ENCODE measurements around the gene LZTR1. TPM values are rescaled to one million over a fixed set of nuclear protein-coding genes. Genes with fewer than 3 reads are reported as not detected.

LZTR1 gene
- total and polyA plus RNA-seq, 2 of the 8 experiments (the other 6 are each of a cell fraction or from before 2014, with no cell fraction given): 22.3 to 31.0 TPM

- Histone ChIP-seq H3K4me2 (ENCODE audit: insufficient read depth in 1 of 2, low read depth in 2 of 2, low read length in 2 of 2) (no peak overlapping the region), H3K4me3 (ENCODE audit: extremely low read depth in 1 of 4, insufficient read depth in 2 of 4, low read depth in 3 of 4, low read length in 4 of 4) (no peak overlapping the region), H3K4me1 (replicated peaks in 1 of 4; ENCODE audit: control insufficient read depth in 3 of 4, insufficient read depth in 4 of 4, low read length in 3 of 4) (no peaks in the 10 kb centered on the region), H3K9me3 (ENCODE audit: insufficient read depth in 2 of 2, low read depth in 1 of 2, low read length in 1 of 2) (no peaks in the 10 kb centered on the region), H2AFZ (ENCODE audit: low read length) (no peak overlapping the region), H3K27me3 (replicated peaks in 1 of 4; ENCODE audit: control insufficient read depth in 3 of 4, extremely low read depth in 1 of 4, insufficient read depth in 3 of 4, low read length in 3 of 4) (no peaks in the 10 kb centered on the region), H4K20me1 (replicated peaks in 1 of 2; ENCODE audit: control insufficient read depth in 1 of 2, insufficient read depth in 2 of 2, low read length in 2 of 2) (peaks cover 2 to 15% of the 10 kb centered on the region in 2 experiments), H4K8ac (ENCODE audit: extremely low read depth, insufficient read depth, low read length) (no peak overlapping the region), H2BK5ac (ENCODE audit: low read depth, low read length) (no peak overlapping the region), H3K18ac (ENCODE audit: extremely low read depth, low read length) (no peak overlapping the region), H3K79me2 (ENCODE audit: control insufficient read depth in 1 of 2, insufficient read depth in 2 of 2, low read length in 2 of 2) (no peaks in the 10 kb centered on the region), H2AK5ac (ENCODE audit: low read depth, low read length) (no peak overlapping the region), H2BK12ac (ENCODE audit: low read depth, low read length) (no peak overlapping the region), H3K23me2 (ENCODE audit: low read depth, low read length) (no peaks in the 10 kb centered on the region), H3K23ac (ENCODE audit: insufficient read length) (no peak overlapping the region), H3K4ac (replicated peaks; ENCODE audit: insufficient read length, low read depth, low read length) (no peak overlapping the region), H3K36me3 (ENCODE audit: control insufficient read depth in 2 of 4, insufficient read depth in 4 of 4, low read length in 3 of 4) (peaks cover 0 to 10% (median 3%) of the 10 kb centered on the region in 4 experiments; a peak in 5 of 8 replicates), H2BK120ac (replicated peaks; ENCODE audit: low read depth, low read length) (no peak overlapping the region), H2BK20ac (ENCODE audit: low read length) (no peak overlapping the region), H3K9ac (replicated peaks in 1 of 4; ENCODE audit: extremely low read depth in 1 of 4, low read depth in 3 of 4, low read length in 3 of 4) (no peak overlapping the region), H3K79me1 (ENCODE audit: low read depth, low read length) (no peaks in the 10 kb centered on the region), H3K27ac (ENCODE audit: low read depth, low read length) (no peak overlapping the region), H3K56ac (replicated peaks; ENCODE audit: insufficient read length, low read depth, low read length) (no peak overlapping the region), H2BK15ac (ENCODE audit: low read length) (no peak overlapping the region), H4K5ac (ENCODE audit: insufficient read length, low read depth, low read length) (no peak overlapping the region), H3K14ac (ENCODE audit: insufficient read length) (no peak overlapping the region), H4K91ac (replicated peaks; ENCODE audit: insufficient read length, low read length) (no peak overlapping the region)
- POLR2A ChIA-PET (ENCODE audit: partially characterized antibody): interaction anchor here (0.5 to 1.6 kb wide), 3 partner anchors 12 to 93 kb away, joined by 3 to 5 read pairs (median 4); partner anchors contain the start of gene LZTR1
- DNase-seq (ENCODE audit: low read depth in 1 of 2, low spot score in 2 of 2): no peak
- 94% methylated on average over 30 of the region's 30 CpGs; no CpG with 5 or more reads in 1 of the 2 experiments for WGBS, 2 experiments (ENCODE audit: extremely low coverage in 1 of 2, insufficient coverage in 1 of 2, insufficient read length in 1 of 2, insufficient replicate concordance in 2 of 2, low coverage in 1 of 2, low lambda C conversion rate in 2 of 2, missing lambda C conversion rate in 1 of 2)
- FAIRE-seq: no peak
- CTCF ChIA-PET (ENCODE audit: partially characterized antibody): interaction anchor here (0.6 to 1.7 kb wide), 3 partner anchors 9 to 71 kb away, joined by 3 to 4 read pairs (median 4); no protein-coding TSS in a partner anchor
- TF ChIP-seq NRF1 (IDR thresholded peaks at IDR 0.05; ENCODE audit: low read depth, low read length): no peak
- no peak for TF ChIP-seq KDM1A (IDR thresholded peaks at IDR 0.05; ENCODE audit: borderline replicate concordance, low read length)
- TF ChIP-seq E2F6 (IDR thresholded peaks at IDR 0.05): no peak
- no peak for TF ChIP-seq SAP30 (IDR thresholded peaks at IDR 0.05; ENCODE audit: insufficient read depth, insufficient replicate concordance, low read length)
- TF ChIP-seq MAFK (IDR thresholded peaks at IDR 0.05; ENCODE audit: low read depth, low read length): no peak
- TF ChIP-seq RXRA (IDR thresholded peaks at IDR 0.05; ENCODE audit: insufficient read depth, low read depth, low read length): no peak
- TF ChIP-seq TBP (IDR thresholded peaks at IDR 0.05; ENCODE audit: low read depth, low read length): no peak
- TF ChIP-seq PHF8 (conservative IDR thresholded peaks at IDR 0.05; ENCODE audit: low read depth, low read length): no peak
- no peak for TF ChIP-seq CEBPB (IDR thresholded peaks at IDR 0.05; ENCODE audit: low read depth, low read length)
- no peak for TF ChIP-seq CHD2 (IDR thresholded peaks at IDR 0.05; ENCODE audit: low read length)
- no peak for TF ChIP-seq TAF1 (IDR thresholded peaks at IDR 0.05; ENCODE audit: low read depth, low read length)
- no peak for TF ChIP-seq JUN (IDR thresholded peaks at IDR 0.05; ENCODE audit: low read depth, low read length)
These were observed 12.2 kb downstream of the LZTR1 start for GRCh38 chr22:20994128-20994901.
